HepG2 (cell line): ENCODE data around the gene TBL3. TPM values are rescaled to one million over a fixed set of nuclear protein-coding genes. Genes with fewer than 3 reads are reported as not detected.

Source experiments
- ATAC-seq: fragments of 200-7000 bp; cut with Tn5 transposase; 3 replicates; pipeline ENCODE4 v1.9.1; 2020; ENCODE audit warnings: mild to moderate bottlenecking, moderate library complexity
- BruUV-seq: library from RNA; stranded (reverse); fragments of 400-500 nt; replicated peaks from 2 replicates; lab custom pipeline; 2021; lab: Mats Ljungman, UMichigan
- CTCF ChIA-PET: fragments of 300-600 bp; formaldehyde crosslinking; extraction: SDS; loops from one replicate; lab custom pipeline; 2021; ENCODE audit warnings: low total read pairs, inconsistent platforms, low intra/inter-chr PET ratio; lab: Yijun Ruan, JAX
- POLR2A ChIA-PET: fragments of 350-600 bp; sonication (Branson Sonifier 250); formaldehyde crosslinking; loops from one replicate; lab custom pipeline; 2020; ENCODE audit warnings: antibody characterized with exemption, inconsistent platforms; lab: Yijun Ruan, JAX
- DNase-seq: peaks from one replicate; pipeline ENCODE4 v3.0.0-alpha.2; 2015; ENCODE audit warnings: low spot score
- FAIRE-seq: peaks from 3 replicates; lab custom pipeline; 2011; peaks lifted over from hg19 to GRCh38; lab: Jason Lieb, UNC
- H2AFZ ChIP-seq: one replicate; pipeline ENCODE4 v1.6.1; 2011; ENCODE audit warnings: low read length, inconsistent platforms
- H3K27ac ChIP-seq: fragments of 300-600 bp; 3 replicates; pipeline ENCODE4 v1.8.0; 2011; ENCODE audit warnings: mixed run types, mild to moderate bottlenecking, mixed read lengths, low read length, inconsistent platforms; ENCODE audit not compliant: insufficient read depth; ENCODE audit errors: extremely low read length
- H3K27me3 ChIP-seq, 2 experiments: fragments of 200-600 bp in 1 of 2; 2 replicates in 1 of 2; 3 replicates in 1 of 2; pipeline versions ENCODE4 v1.6.0 to v1.8.0; 2011; ENCODE audit warnings: low read length in 2 of 2, mild to moderate bottlenecking in 2 of 2, moderate library complexity in 2 of 2, inconsistent platforms in 1 of 2; ENCODE audit not compliant: insufficient read depth in 2 of 2, control insufficient read depth in 1 of 2
- H3K36me3 ChIP-seq, 2 experiments: fragments of 200-600 bp in 1 of 2; replicated peaks in 1 of 2; 2 replicates in 1 of 2; 3 replicates in 1 of 2; pipeline versions ENCODE4 v1.5.1 to v1.8.0; 2011; ENCODE audit warnings: low read length in 2 of 2, inconsistent platforms in 1 of 2; ENCODE audit not compliant: insufficient read depth in 2 of 2, control insufficient read depth in 1 of 2
- H3K4me1 ChIP-seq: 2 replicates; pipeline ENCODE4 v1.5.1; 2012; ENCODE audit warnings: low read length, inconsistent platforms; ENCODE audit not compliant: insufficient read depth
- H3K4me2 ChIP-seq: 2 replicates; pipeline ENCODE4 v1.6.0; 2011; ENCODE audit warnings: low read depth, low read length, inconsistent platforms
- H3K4me3 ChIP-seq, 3 experiments: fragments of 200-600 bp in 1 of 3; sonication (generic), shearing (Covaris generic) in 1 of 3; replicated peaks in 1 of 3; 2 replicates each; pipeline ENCODE4 v1.5.1; 2011 to 2016; ENCODE audit warnings: low read length in 3 of 3, inconsistent platforms in 2 of 3, low read depth in 2 of 3, mild to moderate bottlenecking in 2 of 3, control low read depth in 1 of 3, mixed read lengths in 1 of 3; ENCODE audit not compliant: insufficient read depth in 1 of 3
- H3K79me2 ChIP-seq: one replicate; pipeline ENCODE4 v1.6.1; 2011; ENCODE audit warnings: low read length, inconsistent platforms; ENCODE audit not compliant: insufficient read depth
- H3K9ac ChIP-seq: 2 replicates; pipeline ENCODE4 v1.6.0; 2011; ENCODE audit warnings: mild to moderate bottlenecking, low read depth, low read length, inconsistent platforms; ENCODE audit not compliant: insufficient read depth
- H3K9me3 ChIP-seq: 2 replicates; pipeline ENCODE4 v1.5.1; 2012; ENCODE audit warnings: mild to moderate bottlenecking, low read length
- H4K20me1 ChIP-seq: 2 replicates; pipeline ENCODE4 v1.6.0; 2011; ENCODE audit warnings: inconsistent platforms, mild to moderate bottlenecking, low read length, moderate library complexity; ENCODE audit not compliant: insufficient read depth
- NR2F2 ChIP-seq: IDR thresholded peaks from 2 replicates; pipeline ENCODE4 v1.6.1; 2012; ENCODE audit warnings: low read depth, inconsistent platforms, borderline replicate concordance
- STAG1 ChIP-seq: sonication (generic); formaldehyde crosslinking; IDR thresholded peaks from 2 replicates; pipeline ENCODE4 v1.4.0; 2020; ENCODE audit warnings: missing genetic modification reagents
- ZBTB1 ChIP-seq: sonication (generic); formaldehyde crosslinking; IDR thresholded peaks from 2 replicates; pipeline ENCODE4 v1.4.0; 2020; ENCODE audit warnings: missing genetic modification reagents, borderline replicate concordance
- ZNF205 ChIP-seq: IDR thresholded peaks from 2 replicates; pipeline ENCODE4 v1.6.1; 2018; ENCODE audit warnings: missing biosample characterization, missing genetic modification reagents
- WGBS: methylation state at CpG from one replicate; pipeline ENCODE4 v1.1.6; 2017; ENCODE audit warnings: low lambda C conversion rate; 5-methylcytosine and 5-hydroxymethylcytosine counted together
- in situ Hi-C: cut with HindIII; loops from 2 replicates; pipeline ENCODE4 v1.10.0; 2017; ENCODE audit warnings: low pct_unique_long_range_greater_than_20kb; ENCODE audit not compliant: extremely low pct_ligation_motif_present
- intact Hi-C: fragments of 100-400 bp; cut with micrococcal nuclease; formaldehyde crosslinking; loops from one replicate; pipeline ENCODE4 v1.10.0; 2022; ENCODE audit not compliant: unreplicated experiment
- polyA plus RNA-seq, 8 experiments: library from polyadenylated mRNA; depleted of rRNA in 3 of 8; stranded (reverse) in 7 of 8; unstranded in 1 of 8; fragments of >200 nt; fragmentation: Illumina TruSeq in 4 of 8; extraction: Trizol in 4 of 8; gene quantifications; 2 replicates each; pipeline versions ENCODE4 v1.2.1 to v1.2.3, GENCODE V29; 2011 to 2016; ENCODE audit warnings: low read depth in 4 of 8, missing spikeins in 1 of 8, mixed read lengths in 1 of 8; ENCODE audit not compliant: insufficient read depth in 1 of 8
- total RNA-seq, 5 experiments: library from RNA; depleted of rRNA; stranded (reverse); fragments of >200 nt; fragmentation: Illumina TruSeq; extraction: Trizol; gene quantifications; 2 replicates each; pipeline ENCODE4 v1.2.3, GENCODE V29; 2016; ENCODE audit warnings: low read depth in 1 of 5
- TF ChIP-seq, protein P1 (sequence below): IDR thresholded peaks from 2 replicates; pipeline ENCODE4 v1.6.1; 2016; ENCODE audit warnings: mild to moderate bottlenecking, missing biosample characterization, missing genetic modification reagents
- TF ChIP-seq, protein P2 (sequence below): sonication (generic); formaldehyde crosslinking; IDR thresholded peaks from 2 replicates; pipeline ENCODE4 v1.5.0; 2020; ENCODE audit warnings: missing genetic modification reagents
- TF ChIP-seq, protein P3 (sequence below): sonication (generic); formaldehyde crosslinking; IDR thresholded peaks from 2 replicates; pipeline ENCODE4 v1.5.0; 2020; ENCODE audit warnings: mild to moderate bottlenecking, missing genetic modification reagents, borderline replicate concordance
- TF ChIP-seq, protein P4 (sequence below), 2 experiments: fragments of 450-650 bp in 1 of 2; sonication (generic) in 1 of 2; formaldehyde crosslinking in 1 of 2; IDR thresholded peaks; 2 replicates each; pipeline versions ENCODE4 v1.6.1 to v1.8.0; 2016 to 2022; ENCODE audit warnings: antibody characterized with exemption in 1 of 2, mild to moderate bottlenecking in 1 of 2, missing genetic modification reagents in 1 of 2

Gene TBL3
- total and polyA plus RNA-seq, 2 of the 13 experiments (the other 11 are each of a cell fraction or from before 2014, with no cell fraction given): 16.8 to 38.0 TPM

DNA sequence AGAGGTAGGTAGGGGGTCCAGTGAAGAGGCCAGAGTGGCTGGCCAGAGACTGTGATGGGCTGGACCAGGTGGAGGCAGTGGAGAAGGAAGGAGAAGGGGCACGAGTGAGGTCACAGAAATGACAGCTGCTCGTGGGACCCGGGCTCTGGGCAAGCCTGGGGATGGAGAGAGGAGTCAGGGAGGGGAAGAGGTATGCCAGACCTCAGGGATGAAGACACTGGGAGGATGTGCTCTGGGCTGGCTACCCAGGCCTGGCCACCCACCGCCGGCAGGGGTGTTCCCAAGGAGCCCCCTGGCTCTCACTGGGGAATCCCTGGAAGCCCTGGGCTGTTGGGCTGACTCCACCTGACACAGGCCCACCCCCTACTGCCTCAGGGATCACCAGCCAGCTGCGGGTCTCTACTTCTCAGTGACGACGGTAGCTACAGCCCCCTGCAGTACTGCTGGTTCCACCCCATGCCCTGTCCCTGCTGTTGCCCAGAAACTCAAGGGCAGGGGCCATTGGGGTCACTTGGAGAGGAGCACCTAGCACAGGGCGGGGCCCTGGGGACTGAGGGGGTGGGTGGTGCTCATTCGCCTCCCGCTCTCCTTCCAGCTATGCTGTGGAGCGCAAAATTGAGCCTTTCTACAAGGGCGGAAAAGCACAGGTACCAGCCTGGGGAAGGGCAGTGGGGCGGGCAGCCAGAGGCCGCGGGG is 1.8 kb downstream of the TBL3 start:
- Histone ChIP-seq H3K27me3 (no peaks in the 10 kb centered on the region), H3K27ac (no peak overlapping the region), H4K20me1 (no peaks in the 10 kb centered on the region), H2AFZ (no peak overlapping the region), H3K9me3 (no peaks in the 10 kb centered on the region), H3K36me3 (peaks cover 21 to 33% of the 10 kb centered on the region in 2 experiments; a peak in 3 of 5 replicates), H3K4me3 (peak overlapping the region in 2 of 3 experiments; percentile 5 to 16; a peak in 2 of 6 replicates), H3K4me2 (peak overlapping the region; percentile 99; the same call in 1 of the 2 replicates), H3K79me2 (peaks cover 14% of the 10 kb centered on the region), H3K9ac (peak overlapping the region; percentile 15; the same call in 1 of the 2 replicates), H3K4me1 (peaks cover 21% of the 10 kb centered on the region)
- no TSS peak for BruUV-seq
- intact Hi-C loops: no loop called here
- DNase-seq (no peak), FAIRE-seq (no peak), ATAC-seq (no peak)
- CTCF ChIA-PET: no interaction called here
- in situ Hi-C loops: no loop called here
- WGBS: 94% methylated on average over 13 of the region's 16 CpGs
- POLR2A ChIA-PET: no interaction called here
- TF ChIP-seq, protein P1, sequence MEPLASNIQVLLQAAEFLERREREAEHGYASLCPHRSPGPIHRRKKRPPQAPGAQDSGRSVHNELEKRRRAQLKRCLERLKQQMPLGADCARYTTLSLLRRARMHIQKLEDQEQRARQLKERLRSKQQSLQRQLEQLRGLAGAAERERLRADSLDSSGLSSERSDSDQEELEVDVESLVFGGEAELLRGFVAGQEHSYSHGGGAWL: no peak
- TF ChIP-seq, protein P2, sequence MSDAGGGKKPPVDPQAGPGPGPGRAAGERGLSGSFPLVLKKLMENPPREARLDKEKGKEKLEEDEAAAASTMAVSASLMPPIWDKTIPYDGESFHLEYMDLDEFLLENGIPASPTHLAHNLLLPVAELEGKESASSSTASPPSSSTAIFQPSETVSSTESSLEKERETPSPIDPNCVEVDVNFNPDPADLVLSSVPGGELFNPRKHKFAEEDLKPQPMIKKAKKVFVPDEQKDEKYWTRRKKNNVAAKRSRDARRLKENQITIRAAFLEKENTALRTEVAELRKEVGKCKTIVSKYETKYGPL (CRISPR knock-in tag): no peak
- no peak for TF ChIP-seq STAG1 (CRISPR knock-in tag)
- no peak for TF ChIP-seq ZNF205 (CRISPR knock-in tag)
- TF ChIP-seq, protein P3, sequence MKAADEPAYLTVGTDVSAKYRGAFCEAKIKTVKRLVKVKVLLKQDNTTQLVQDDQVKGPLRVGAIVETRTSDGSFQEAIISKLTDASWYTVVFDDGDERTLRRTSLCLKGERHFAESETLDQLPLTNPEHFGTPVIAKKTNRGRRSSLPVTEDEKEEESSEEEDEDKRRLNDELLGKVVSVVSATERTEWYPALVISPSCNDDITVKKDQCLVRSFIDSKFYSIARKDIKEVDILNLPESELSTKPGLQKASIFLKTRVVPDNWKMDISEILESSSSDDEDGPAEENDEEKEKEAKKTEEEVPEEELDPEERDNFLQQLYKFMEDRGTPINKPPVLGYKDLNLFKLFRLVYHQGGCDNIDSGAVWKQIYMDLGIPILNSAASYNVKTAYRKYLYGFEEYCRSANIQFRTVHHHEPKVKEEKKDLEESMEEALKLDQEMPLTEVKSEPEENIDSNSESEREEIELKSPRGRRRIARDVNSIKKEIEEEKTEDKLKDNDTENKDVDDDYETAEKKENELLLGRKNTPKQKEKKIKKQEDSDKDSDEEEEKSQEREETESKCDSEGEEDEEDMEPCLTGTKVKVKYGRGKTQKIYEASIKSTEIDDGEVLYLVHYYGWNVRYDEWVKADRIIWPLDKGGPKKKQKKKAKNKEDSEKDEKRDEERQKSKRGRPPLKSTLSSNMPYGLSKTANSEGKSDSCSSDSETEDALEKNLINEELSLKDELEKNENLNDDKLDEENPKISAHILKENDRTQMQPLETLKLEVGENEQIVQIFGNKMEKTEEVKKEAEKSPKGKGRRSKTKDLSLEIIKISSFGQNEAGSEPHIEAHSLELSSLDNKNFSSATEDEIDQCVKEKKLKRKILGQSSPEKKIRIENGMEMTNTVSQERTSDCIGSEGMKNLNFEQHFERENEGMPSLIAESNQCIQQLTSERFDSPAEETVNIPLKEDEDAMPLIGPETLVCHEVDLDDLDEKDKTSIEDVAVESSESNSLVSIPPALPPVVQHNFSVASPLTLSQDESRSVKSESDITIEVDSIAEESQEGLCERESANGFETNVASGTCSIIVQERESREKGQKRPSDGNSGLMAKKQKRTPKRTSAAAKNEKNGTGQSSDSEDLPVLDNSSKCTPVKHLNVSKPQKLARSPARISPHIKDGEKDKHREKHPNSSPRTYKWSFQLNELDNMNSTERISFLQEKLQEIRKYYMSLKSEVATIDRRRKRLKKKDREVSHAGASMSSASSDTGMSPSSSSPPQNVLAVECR (CRISPR knock-in tag): no peak
- TF ChIP-seq NR2F2: no peak
- TF ChIP-seq, protein P4, sequence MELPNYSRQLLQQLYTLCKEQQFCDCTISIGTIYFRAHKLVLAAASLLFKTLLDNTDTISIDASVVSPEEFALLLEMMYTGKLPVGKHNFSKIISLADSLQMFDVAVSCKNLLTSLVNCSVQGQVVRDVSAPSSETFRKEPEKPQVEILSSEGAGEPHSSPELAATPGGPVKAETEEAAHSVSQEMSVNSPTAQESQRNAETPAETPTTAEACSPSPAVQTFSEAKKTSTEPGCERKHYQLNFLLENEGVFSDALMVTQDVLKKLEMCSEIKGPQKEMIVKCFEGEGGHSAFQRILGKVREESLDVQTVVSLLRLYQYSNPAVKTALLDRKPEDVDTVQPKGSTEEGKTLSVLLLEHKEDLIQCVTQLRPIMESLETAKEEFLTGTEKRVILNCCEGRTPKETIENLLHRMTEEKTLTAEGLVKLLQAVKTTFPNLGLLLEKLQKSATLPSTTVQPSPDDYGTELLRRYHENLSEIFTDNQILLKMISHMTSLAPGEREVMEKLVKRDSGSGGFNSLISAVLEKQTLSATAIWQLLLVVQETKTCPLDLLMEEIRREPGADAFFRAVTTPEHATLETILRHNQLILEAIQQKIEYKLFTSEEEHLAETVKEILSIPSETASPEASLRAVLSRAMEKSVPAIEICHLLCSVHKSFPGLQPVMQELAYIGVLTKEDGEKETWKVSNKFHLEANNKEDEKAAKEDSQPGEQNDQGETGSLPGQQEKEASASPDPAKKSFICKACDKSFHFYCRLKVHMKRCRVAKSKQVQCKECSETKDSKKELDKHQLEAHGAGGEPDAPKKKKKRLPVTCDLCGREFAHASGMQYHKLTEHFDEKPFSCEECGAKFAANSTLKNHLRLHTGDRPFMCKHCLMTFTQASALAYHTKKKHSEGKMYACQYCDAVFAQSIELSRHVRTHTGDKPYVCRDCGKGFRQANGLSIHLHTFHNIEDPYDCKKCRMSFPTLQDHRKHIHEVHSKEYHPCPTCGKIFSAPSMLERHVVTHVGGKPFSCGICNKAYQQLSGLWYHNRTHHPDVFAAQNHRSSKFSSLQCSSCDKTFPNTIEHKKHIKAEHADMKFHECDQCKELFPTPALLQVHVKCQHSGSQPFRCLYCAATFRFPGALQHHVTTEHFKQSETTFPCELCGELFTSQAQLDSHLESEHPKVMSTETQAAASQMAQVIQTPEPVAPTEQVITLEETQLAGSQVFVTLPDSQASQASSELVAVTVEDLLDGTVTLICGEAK (IDR thresholded peaks at IDR 0.05): no peak
- TF ChIP-seq, protein P4 (CRISPR knock-in tag; IDR thresholded peaks at IDR 0.05): no peak
- no peak for TF ChIP-seq ZBTB1
